SU-DHL-6 (cell line): Measurements from ENCODE around the gene NXPH4.

ENCODE experiments used
- H2AFZ ChIP-seq: fragments of 200-600 bp; sonication (generic); 2 replicates; pipeline ENCODE4 v1.6.1; 2014; ENCODE audit warnings: low read depth, mild to moderate bottlenecking, moderate library complexity, mixed read lengths, antibody characterized with exemption, low read length; ENCODE audit not compliant: severe bottlenecking
- H3F3A ChIP-seq: fragments of 200-600 bp; shearing (Covaris generic); 2 replicates; pipeline ENCODE4 v1.6.0; 2016; ENCODE audit warnings: antibody characterized with exemption, mild to moderate bottlenecking; ENCODE audit not compliant: insufficient read depth
- H3K27ac ChIP-seq: fragments of 200-600 bp; sonication (generic); 2 replicates; pipeline ENCODE4 v1.5.1; 2016; ENCODE audit warnings: low read depth, mild to moderate bottlenecking, low read length, moderate library complexity, mixed read lengths
- H3K27me3 ChIP-seq: fragments of 200-600 bp; sonication (generic), shearing (Covaris generic); 2 replicates; pipeline ENCODE4 v1.6.0; 2014; ENCODE audit warnings: mild to moderate bottlenecking, low read length
- H3K36me3 ChIP-seq: fragments of 200-600 bp; sonication (generic); 2 replicates; pipeline ENCODE4 v1.6.1; 2014; ENCODE audit warnings: mild to moderate bottlenecking, low read length, mixed read lengths
- H3K4me2 ChIP-seq: fragments of 300-600, 200-600 bp; shearing (Covaris generic), sonication (generic); 2 replicates; pipeline ENCODE4 v1.6.0; 2014; ENCODE audit warnings: low read length, low read depth, mild to moderate bottlenecking; ENCODE audit not compliant: poor library complexity, severe bottlenecking
- H3K4me3 ChIP-seq: fragments of 200-600 bp; sonication (generic); 2 replicates; pipeline ENCODE4 v1.5.1; 2014; ENCODE audit warnings: antibody characterized with exemption, low read length, mild to moderate bottlenecking, mixed read lengths; ENCODE audit not compliant: insufficient read depth, poor library complexity, severe bottlenecking
- H3K79me2 ChIP-seq: fragments of 200-600 bp; sonication (generic); 2 replicates; pipeline ENCODE4 v1.6.1; 2014; ENCODE audit warnings: mild to moderate bottlenecking, low read length, moderate library complexity; ENCODE audit not compliant: insufficient read depth
- H3K9ac ChIP-seq: fragments of 200-600 bp; sonication (generic); 2 replicates; pipeline ENCODE4 v1.7.0; 2014; ENCODE audit warnings: mild to moderate bottlenecking, low read length
- H3K9me2 ChIP-seq: fragments of 200-600 bp; sonication (generic); replicated peaks from 2 replicates; pipeline ENCODE4 v1.6.1; 2014; ENCODE audit warnings: low read length; ENCODE audit not compliant: insufficient read depth
- H3K9me3 ChIP-seq: fragments of 200-600 bp; sonication (generic); 2 replicates; pipeline ENCODE4 v1.6.1; 2014; ENCODE audit warnings: low read length, mixed read lengths; ENCODE audit not compliant: insufficient read depth
- H4K20me1 ChIP-seq: fragments of 200-600 bp; sonication (generic); 2 replicates; pipeline ENCODE4 v1.6.1; 2014; ENCODE audit warnings: low read depth, mild to moderate bottlenecking, antibody characterized with exemption, low read length, moderate library complexity, mixed read lengths
- EZH2phosphoT487 ChIP-seq: fragments of 200-600 bp; sonication (generic), shearing (Covaris generic); conservative IDR thresholded peaks from 2 replicates; pipeline ENCODE4 v1.6.1; 2018; ENCODE audit warnings: mild to moderate bottlenecking, antibody characterized with exemption, low read length, moderate library complexity, mixed read lengths
- TF ChIP-seq, protein P1 (sequence below): fragments of 200-600 bp; sonication (generic); IDR thresholded peaks from one replicate; pipeline ENCODE4 v1.5.1; 2017; ENCODE audit warnings: antibody characterized with exemption, mild to moderate bottlenecking, low read length, moderate library complexity; ENCODE audit not compliant: insufficient read depth, poor library complexity, severe bottlenecking

The NXPH4 gene

DNA sequence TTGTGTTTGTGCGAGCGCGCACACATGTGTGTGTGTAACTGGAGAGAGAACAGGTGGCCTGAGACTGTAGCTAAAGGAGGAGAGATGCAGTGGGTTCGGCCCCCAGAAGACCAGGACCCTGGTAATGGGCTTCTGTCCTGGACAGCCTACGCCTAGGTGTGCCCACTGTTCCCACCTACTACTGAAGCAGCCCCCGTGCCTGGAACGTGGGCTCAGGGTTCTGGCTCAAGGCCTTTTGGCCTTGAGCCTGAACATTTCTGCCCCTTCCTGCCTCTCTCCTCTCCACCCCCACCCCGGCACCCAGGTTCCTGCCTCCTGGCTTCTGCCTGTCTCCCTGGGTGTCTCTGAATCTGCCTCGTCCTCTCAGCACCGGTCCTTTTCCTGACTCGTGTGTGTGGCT is 1.5 kb upstream of the NXPH4 start:
- Histone ChIP-seq H3K4me2 (no peak overlapping the region), H3K79me2 (peaks cover 9% of the 10 kb centered on the region; the same call in 1 of the 2 replicates), H2AFZ (no peak overlapping the region), H3K9me3 (no peaks in the 10 kb centered on the region), H3K9ac (no peak overlapping the region), H4K20me1 (no peaks in the 10 kb centered on the region), H3K27me3 (no peaks in the 10 kb centered on the region), H3K27ac (no peak overlapping the region), H3F3A (peaks cover 9% of the 10 kb centered on the region), H3K4me3 (no peak overlapping the region), H3K9me2 (no peaks in the 10 kb centered on the region), H3K36me3 (no peaks in the 10 kb centered on the region)
- TF ChIP-seq, protein P1, sequence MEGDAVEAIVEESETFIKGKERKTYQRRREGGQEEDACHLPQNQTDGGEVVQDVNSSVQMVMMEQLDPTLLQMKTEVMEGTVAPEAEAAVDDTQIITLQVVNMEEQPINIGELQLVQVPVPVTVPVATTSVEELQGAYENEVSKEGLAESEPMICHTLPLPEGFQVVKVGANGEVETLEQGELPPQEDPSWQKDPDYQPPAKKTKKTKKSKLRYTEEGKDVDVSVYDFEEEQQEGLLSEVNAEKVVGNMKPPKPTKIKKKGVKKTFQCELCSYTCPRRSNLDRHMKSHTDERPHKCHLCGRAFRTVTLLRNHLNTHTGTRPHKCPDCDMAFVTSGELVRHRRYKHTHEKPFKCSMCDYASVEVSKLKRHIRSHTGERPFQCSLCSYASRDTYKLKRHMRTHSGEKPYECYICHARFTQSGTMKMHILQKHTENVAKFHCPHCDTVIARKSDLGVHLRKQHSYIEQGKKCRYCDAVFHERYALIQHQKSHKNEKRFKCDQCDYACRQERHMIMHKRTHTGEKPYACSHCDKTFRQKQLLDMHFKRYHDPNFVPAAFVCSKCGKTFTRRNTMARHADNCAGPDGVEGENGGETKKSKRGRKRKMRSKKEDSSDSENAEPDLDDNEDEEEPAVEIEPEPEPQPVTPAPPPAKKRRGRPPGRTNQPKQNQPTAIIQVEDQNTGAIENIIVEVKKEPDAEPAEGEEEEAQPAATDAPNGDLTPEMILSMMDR, result no peak
- TF ChIP-seq EZH2phosphoT487, result no peak

DNA sequence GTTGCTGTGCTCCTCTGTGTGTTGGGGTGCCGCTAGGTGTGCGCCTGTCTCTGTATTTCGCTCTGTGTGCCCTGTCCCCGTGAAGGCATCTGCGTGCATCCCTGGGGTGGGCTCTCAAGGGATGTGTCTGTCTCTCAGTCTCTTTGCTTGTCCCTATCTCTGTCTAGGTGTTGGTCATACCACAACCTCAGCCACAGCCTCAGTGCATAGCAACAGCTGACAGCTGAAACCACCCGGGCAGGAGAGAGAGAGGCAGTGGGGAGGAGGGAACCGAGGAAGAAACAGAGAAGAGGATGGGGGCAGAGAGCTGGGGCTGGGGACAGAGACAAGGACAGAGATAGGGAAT is 953 bp upstream of the NXPH4 start:
- no peaks in the 10 kb centered on the region for H3K9me3 ChIP-seq
- H3F3A ChIP-seq, result peaks cover 9% of the 10 kb centered on the region
- no peak overlapping the region for H2AFZ ChIP-seq
- H3K9me2 ChIP-seq, result no peaks in the 10 kb centered on the region
- peaks cover 9% of the 10 kb centered on the region; the same call in 1 of the 2 replicates for H3K79me2 ChIP-seq
- H3K4me3 ChIP-seq, result no peak overlapping the region
- H3K27me3 ChIP-seq, result no peaks in the 10 kb centered on the region
- H3K9ac ChIP-seq, result peak overlapping the region; percentile 7; the same call in 1 of the 2 replicates
- peak overlapping the region; percentile 53 for H3K4me2 ChIP-seq
- no peaks in the 10 kb centered on the region for H3K36me3 ChIP-seq
- H4K20me1 ChIP-seq, result no peaks in the 10 kb centered on the region
- TF ChIP-seq EZH2phosphoT487, result no peak
- TF ChIP-seq, protein P1, result no peak
- no peak overlapping the region; the same call in 1 of the 2 replicates for H3K27ac ChIP-seq

DNA sequence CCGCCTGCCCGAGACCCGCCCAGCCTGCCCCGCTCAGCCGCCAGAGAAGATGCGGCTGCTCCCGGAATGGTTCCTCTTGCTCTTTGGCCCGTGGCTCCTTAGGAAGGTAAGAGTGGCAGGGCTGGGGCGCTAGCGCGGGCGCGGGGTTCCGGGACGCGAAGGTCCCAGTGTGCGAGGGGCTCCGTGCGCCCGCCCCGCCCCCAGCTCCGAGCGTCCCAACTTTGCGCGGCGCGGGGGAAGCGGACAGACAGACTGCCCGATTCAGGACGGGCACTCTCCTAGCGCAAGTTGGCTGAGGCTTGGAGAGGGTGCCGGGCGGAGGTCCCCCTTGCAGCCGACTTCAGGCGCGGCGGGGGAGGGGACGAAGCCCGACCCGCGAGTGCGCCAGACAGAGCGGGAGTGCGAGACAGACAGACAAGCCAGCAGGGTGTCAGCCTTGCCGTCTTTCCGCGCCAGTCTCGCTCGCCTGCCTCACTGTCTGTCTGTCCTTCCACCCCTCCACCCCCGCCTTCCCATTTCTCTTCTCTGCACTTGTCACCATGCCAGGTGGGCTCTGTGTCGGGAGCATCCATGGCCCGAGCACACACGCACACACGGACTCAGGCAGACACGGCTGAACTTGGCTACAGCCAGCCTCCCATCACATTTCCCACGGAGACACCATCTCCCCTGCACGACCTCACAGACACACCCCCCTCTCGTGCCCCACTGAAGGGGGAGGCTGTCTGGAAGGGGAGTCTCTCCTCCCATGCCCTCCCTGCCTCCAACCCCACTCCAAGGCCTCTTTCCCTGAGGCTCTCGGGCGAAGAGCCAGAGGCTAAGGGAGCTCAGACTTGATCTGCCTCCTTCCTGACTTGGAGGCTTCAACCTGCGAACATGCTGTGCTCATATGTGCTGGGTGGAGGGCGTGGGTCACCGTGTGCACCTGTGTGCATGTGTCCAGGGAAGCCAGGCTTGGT is 606 bp downstream of the NXPH4 start:
- Histone ChIP-seq H3K4me2 (peak overlapping the region; percentile 72), H3K9me3 (no peaks in the 10 kb centered on the region), H3K27ac (peak overlapping the region; percentile 40), H2AFZ (peak overlapping the region; percentile 52), H3K79me2 (peaks cover 9% of the 10 kb centered on the region; the same call in 1 of the 2 replicates), H3K36me3 (no peaks in the 10 kb centered on the region), H3K4me3 (peak overlapping the region; percentile 76), H3K9me2 (no peaks in the 10 kb centered on the region), H3K27me3 (no peaks in the 10 kb centered on the region), H4K20me1 (no peaks in the 10 kb centered on the region), H3K9ac (peak overlapping the region; percentile 90), H3F3A (peaks cover 9% of the 10 kb centered on the region)
- no peak for TF ChIP-seq EZH2phosphoT487
- TF ChIP-seq, protein P1, result no peak
